Ovary (tissue), 9 donors: ENCODE data around the gene ARHGAP45. TPM values are rescaled to one million over a fixed set of nuclear protein-coding genes. Genes with fewer than 3 reads are reported as not detected.

Experiments
- DNase-seq, 5 donors: peaks; one replicate each; pipeline ENCODE4 v3.0.0-alpha.2; 2019 to 2020
- H3K27ac ChIP-seq, 2 donors: fragments of 200-600 bp; one replicate each; pipeline versions ENCODE4 v1.5.1 to v1.8.0; 2019 to 2022
- H3K27me3 ChIP-seq: fragments of 200-600 bp; one replicate; pipeline ENCODE4 v1.8.0; 2022
- H3K36me3 ChIP-seq: fragments of 200-600 bp; sonication (generic); one replicate; pipeline ENCODE4 v1.5.1; 2019
- H3K4me1 ChIP-seq: one replicate; pipeline ENCODE4 v1.8.1; 2013; ENCODE audit warnings: mild to moderate bottlenecking, moderate library complexity; ENCODE audit not compliant: insufficient read depth
- H3K4me3 ChIP-seq: fragments of 200-600 bp; sonication (generic); one replicate; pipeline ENCODE4 v1.5.1; 2017
- H3K9me3 ChIP-seq, 2 donors: fragments of 200-600 bp in 1 of 2; sonication (generic) in 1 of 2; one replicate each; pipeline versions ENCODE4 v1.5.1 to v1.8.1; 2013 to 2019; ENCODE audit warnings: mild to moderate bottlenecking in 1 of 2, moderate library complexity in 1 of 2
- EP300 ChIP-seq: sonication (generic); formaldehyde crosslinking; IDR thresholded peaks from one replicate; pipeline ENCODE4 v1.6.1; 2017; ENCODE audit warnings: antibody characterized with exemption
- POLR2A ChIP-seq: fragments of 450-650 bp; IDR thresholded peaks from one replicate; pipeline ENCODE4 v1.6.1; 2017; ENCODE audit warnings: antibody characterized with exemption, mild to moderate bottlenecking, moderate library complexity
- WGBS, 3 donors: extraction: QIAGEN DNeasy Blood & Tissue Kit in 1 of 3; methylation state at CpG; one replicate each; pipeline versions ENCODE4 v1.1.5 to v1.1.7; 2013 to 2017; 5-methylcytosine and 5-hydroxymethylcytosine counted together
- intact Hi-C, 4 donors: fragments of 100-400 bp; cut with DNase I; formaldehyde crosslinking; loops; one replicate each; pipeline versions ENCODE4 v1.11.0 to v1.15.1; 2022 to 2023
- polyA plus RNA-seq, 2 donors: library from polyadenylated mRNA; stranded (reverse); fragments of 200-250 nt in 1 of 2; fragments of 350-450 nt in 1 of 2; fragmentation: Illumina TruSeq in 1 of 2; extraction: RNeasy Lipid Tissue Mini Kit (QIAGEN cat#74804) in 1 of 2; gene quantifications; one replicate each; pipeline ENCODE4 v1.2.3, GENCODE V29; 2013 to 2014
- total RNA-seq, 7 donors: library from RNA; depleted of rRNA in 2 of 7; stranded (reverse); fragments of >200 nt in 2 of 7; fragmentation: NEBNext Ultra II Directional in 3 of 7; extraction: Animal tissue kit (Norgen Biotek cat#: 25700) in 3 of 7; gene quantifications; one replicate each; pipeline versions ENCODE4 v1.1.0 to v1.2.4, GENCODE V29; 2016 to 2023
- TF ChIP-seq, protein P1 (sequence below), 3 donors: fragments of 450-650 bp in 2 of 3; fragments of 200-600 bp in 1 of 3; IDR thresholded peaks; one replicate each; pipeline versions ENCODE4 v1.5.1 to v1.8.0; 2016 to 2022; ENCODE audit warnings: antibody characterized with exemption in 3 of 3, mild to moderate bottlenecking in 1 of 3
- donor health status: DM: no; HTN: no; CAD: no; lungs with moderate emphysema.
- donor health status: DM: no; HTN: no; CAD: no.
- donor health status: Bipolar disorder and iron deficiency.
- donor health status: DM: yes; HTN: yes; CAD: no.
- donor health status: DM: no; HTN: no; CAD: no.
- donor health status: DM: yes; HTN: yes; CAD: no.

ARHGAP45 gene
- total and polyA plus RNA-seq, 9 donors: 1.0 to 10.6 (median 7.0) TPM

DNA sequence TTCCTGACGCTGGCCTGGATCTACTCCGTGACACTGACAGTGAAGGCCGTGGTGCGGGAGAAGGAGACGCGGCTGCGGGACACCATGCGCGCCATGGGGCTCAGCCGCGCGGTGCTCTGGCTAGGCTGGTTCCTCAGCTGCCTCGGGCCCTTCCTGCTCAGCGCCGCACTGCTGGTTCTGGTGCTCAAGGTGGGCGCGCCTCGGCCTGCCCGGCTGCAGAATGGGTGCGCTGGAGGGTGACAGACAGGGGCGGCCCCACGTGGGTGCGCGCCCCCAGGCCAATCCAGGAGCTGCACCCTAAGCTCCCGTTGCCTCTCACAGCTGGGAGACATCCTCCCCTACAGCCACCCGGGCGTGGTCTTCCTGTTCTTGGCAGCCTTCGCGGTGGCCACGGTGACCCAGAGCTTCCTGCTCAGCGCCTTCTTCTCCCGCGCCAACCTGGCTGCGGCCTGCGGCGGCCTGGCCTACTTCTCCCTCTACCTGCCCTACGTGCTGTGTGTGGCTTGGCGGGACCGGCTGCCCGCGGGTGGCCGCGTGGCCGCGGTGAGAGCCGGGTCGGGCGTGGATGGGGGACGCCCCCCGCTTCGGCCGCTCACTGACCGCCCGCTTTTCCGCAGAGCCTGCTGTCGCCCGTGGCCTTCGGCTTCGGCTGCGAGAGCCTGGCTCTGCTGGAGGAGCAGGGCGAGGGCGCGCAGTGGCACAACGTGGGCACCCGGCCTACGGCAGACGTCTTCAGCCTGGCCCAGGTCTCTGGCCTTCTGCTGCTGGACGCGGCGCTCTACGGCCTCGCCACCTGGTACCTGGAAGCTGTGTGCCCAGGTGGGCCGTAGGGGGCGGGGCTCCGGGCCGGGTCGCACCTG is 19.9 kb upstream of the ARHGAP45 start:
- TF ChIP-seq, protein P1, sequence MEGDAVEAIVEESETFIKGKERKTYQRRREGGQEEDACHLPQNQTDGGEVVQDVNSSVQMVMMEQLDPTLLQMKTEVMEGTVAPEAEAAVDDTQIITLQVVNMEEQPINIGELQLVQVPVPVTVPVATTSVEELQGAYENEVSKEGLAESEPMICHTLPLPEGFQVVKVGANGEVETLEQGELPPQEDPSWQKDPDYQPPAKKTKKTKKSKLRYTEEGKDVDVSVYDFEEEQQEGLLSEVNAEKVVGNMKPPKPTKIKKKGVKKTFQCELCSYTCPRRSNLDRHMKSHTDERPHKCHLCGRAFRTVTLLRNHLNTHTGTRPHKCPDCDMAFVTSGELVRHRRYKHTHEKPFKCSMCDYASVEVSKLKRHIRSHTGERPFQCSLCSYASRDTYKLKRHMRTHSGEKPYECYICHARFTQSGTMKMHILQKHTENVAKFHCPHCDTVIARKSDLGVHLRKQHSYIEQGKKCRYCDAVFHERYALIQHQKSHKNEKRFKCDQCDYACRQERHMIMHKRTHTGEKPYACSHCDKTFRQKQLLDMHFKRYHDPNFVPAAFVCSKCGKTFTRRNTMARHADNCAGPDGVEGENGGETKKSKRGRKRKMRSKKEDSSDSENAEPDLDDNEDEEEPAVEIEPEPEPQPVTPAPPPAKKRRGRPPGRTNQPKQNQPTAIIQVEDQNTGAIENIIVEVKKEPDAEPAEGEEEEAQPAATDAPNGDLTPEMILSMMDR (IDR thresholded peaks at IDR 0.05): no peak
- no peak for TF ChIP-seq EP300
- no peak for TF ChIP-seq POLR2A

DNA sequence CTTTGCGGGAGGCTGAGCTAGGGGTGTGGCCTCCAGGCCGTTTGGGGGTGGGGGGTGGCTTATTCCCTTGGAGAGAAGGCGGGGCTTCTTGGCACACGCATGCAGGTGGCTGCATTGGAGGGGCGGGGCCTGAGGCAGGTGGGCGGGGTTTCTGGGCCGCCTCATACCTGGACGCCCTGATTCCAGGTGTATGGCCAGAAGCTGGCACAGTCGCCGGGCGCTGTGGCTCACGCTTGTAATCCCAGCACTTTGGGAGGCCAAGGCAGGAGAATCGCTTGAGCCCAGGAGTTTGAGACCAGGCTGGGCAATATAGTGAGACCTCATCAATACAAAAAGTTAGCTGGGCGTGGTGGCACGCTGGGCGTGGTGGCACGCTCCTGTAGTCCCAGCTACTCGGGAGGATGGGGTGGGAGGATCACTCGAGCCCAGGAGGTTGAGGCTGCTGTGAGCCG is 19.2 kb upstream of the ARHGAP45 start:
- Histone ChIP-seq H3K4me3 (no peak overlapping the region), H3K4me1 (no peaks in the 10 kb centered on the region), H3K36me3 (no peaks in the 10 kb centered on the region), H3K27ac (no peak overlapping the region), H3K27me3 (no peaks in the 10 kb centered on the region), H3K9me3 (no peaks in the 10 kb centered on the region)
- no peak for DNase-seq
- TF ChIP-seq, protein P1 (IDR thresholded peaks at IDR 0.05): no peak
- no peak for TF ChIP-seq POLR2A
- no peak for TF ChIP-seq EP300
- intact Hi-C loops: no loop called here
- 81 to 86% (median 85%) methylated on average over 20 of the region's 20 CpGs for WGBS, 3 donors

More for the DNA sequence above, 19.9 kb upstream of the ARHGAP45 start:
- Histone ChIP-seq H3K27ac (no peak overlapping the region), H3K4me1 (no peaks in the 10 kb centered on the region), H3K4me3 (no peak overlapping the region), H3K36me3 (no peaks in the 10 kb centered on the region), H3K9me3 (no peaks in the 10 kb centered on the region), H3K27me3 (no peaks in the 10 kb centered on the region)
- intact Hi-C loops: no loop called here
- DNase-seq: no peak
- 88 to 92% (median 89%) methylated on average over 64 to 77 of the region's 77 CpGs for WGBS, 3 donors

DNA sequence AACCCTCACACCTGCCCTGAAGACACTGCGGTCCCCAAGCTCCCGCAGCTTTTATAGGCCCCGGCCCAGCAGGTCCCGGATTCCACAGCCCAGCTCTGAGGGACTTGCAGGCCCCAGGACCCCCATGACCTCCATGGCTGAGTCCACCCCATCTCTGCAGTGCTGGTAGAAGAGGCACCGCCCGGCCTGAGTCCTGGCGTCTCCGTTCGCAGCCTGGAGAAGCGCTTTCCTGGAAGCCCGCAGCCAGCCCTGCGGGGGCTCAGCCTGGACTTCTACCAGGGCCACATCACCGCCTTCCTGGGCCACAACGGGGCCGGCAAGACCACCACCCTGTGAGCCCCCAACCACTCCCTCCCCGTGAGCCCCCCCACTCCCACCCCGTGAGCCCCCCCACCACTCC is 17.9 kb upstream of the ARHGAP45 start:
- intact Hi-C loops: no loop called here
- no peak for TF ChIP-seq POLR2A
- TF ChIP-seq EP300: no peak
- TF ChIP-seq, protein P1 (IDR thresholded peaks at IDR 0.05): no peak
- H3K9me3 ChIP-seq: no peaks in the 10 kb centered on the region
- DNase-seq: no peak
- no peak overlapping the region for H3K4me3 ChIP-seq
- no peak overlapping the region for H3K27ac ChIP-seq
- WGBS, 3 donors: 75 to 85% (median 81%) methylated on average over 15 to 17 of the region's 17 CpGs
- no peaks in the 10 kb centered on the region for H3K36me3 ChIP-seq
- H3K4me1 ChIP-seq: no peaks in the 10 kb centered on the region
- no peaks in the 10 kb centered on the region for H3K27me3 ChIP-seq

DNA sequence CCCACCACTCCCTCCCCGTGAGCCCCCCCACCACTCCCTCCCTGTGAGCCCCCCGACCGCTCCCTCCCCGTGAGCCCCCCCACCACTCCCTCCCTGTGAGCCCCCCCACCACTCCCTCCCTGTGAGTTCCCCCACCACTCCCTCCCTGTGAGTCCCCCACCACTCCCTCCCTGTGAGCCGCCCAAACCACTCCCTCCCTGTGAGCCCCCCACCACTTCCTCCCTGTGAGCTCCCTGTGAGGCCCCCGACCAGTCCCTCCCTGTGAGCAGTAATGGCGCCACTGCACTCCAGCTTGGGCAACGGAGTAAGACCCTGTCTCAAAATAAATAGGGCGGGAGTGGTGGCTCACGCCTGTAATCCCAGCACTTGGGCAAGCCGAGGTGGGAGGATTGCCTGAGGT is 17.2 kb upstream of the ARHGAP45 start:
- DNase-seq: no peak
- Histone ChIP-seq H3K27ac (no peak overlapping the region), H3K4me1 (no peaks in the 10 kb centered on the region), H3K27me3 (no peaks in the 10 kb centered on the region), H3K9me3 (no peaks in the 10 kb centered on the region), H3K4me3 (no peak overlapping the region), H3K36me3 (no peaks in the 10 kb centered on the region)
- TF ChIP-seq POLR2A (no peak), EP300 (no peak)
- TF ChIP-seq, protein P1 (IDR thresholded peaks at IDR 0.05): no peak
- intact Hi-C loops: no loop called here
- WGBS, 3 donors: 33 to 43% (median 42%) methylated on average over 5 to 11 of the region's 11 CpGs
